HG03064 (cell line): Measurements from ENCODE around the gene G2E3.
"Not testable (repeated sequence)": the region's sequence is repeated elsewhere in the genome, so short reads cannot be mapped to it uniquely, and the experiment has no call there.

Experiments used
- ATAC-seq: cut with Tn5 transposase; IDR thresholded peaks from one replicate; pipeline ENCODE4 v1.9.1; 2021; ENCODE audit warnings: low read depth; ENCODE audit not compliant: unreplicated experiment

G2E3 gene

GRCh38 chr14:30558675-30559555, at the start of gene G2E3:
Gene G2E3 (plus strand): TSS chr14:30559158. CDS start chr14:30581080, 21,922 bp downstream.
- ATAC-seq = peak; percentile 94

- no peak for ATAC-seq
These were observed 41.2 kb upstream of the G2E3 start for GRCh38 chr14:30517737-30518136.

GRCh38 chr14:30518867-30519560, 39.9 kb upstream of the G2E3 start:
- no peak for ATAC-seq

- no peak for ATAC-seq
These were observed 39.0 kb upstream of the G2E3 start for GRCh38 chr14:30519961-30520360.

GRCh38 chr14:30520536-30520935, 38.4 kb upstream of the G2E3 start:
- no peak for ATAC-seq

- no peak for ATAC-seq
These were observed 36.8 kb upstream of the G2E3 start for GRCh38 chr14:30521899-30522736.

GRCh38 chr14:30525833-30526232, 33.1 kb upstream of the G2E3 start:
- ATAC-seq = no peak

- no peak for ATAC-seq
These were observed 31.8 kb upstream of the G2E3 start for GRCh38 chr14:30527196-30527595.

GRCh38 chr14:30528119-30528518, 30.8 kb upstream of the G2E3 start:
- no peak for ATAC-seq

GRCh38 chr14:30528778-30529642, 29.9 kb upstream of the G2E3 start:
- no peak for ATAC-seq

GRCh38 chr14:30532264-30532663, 26.7 kb upstream of the G2E3 start:
- no peak for ATAC-seq

GRCh38 chr14:30533126-30533525, 25.8 kb upstream of the G2E3 start:
- no peak for ATAC-seq

GRCh38 chr14:30541318-30541717, 17.6 kb upstream of the G2E3 start:
- ATAC-seq = no peak

GRCh38 chr14:30546735-30547134, 12.2 kb upstream of the G2E3 start:
- ATAC-seq = not testable (repeated sequence)

GRCh38 chr14:30547388-30548048, 11.4 kb upstream of the G2E3 start:
- ATAC-seq = no peak

- ATAC-seq = no peak
These were observed 8.6 kb upstream of the G2E3 start for GRCh38 chr14:30550335-30550734.

- no peak for ATAC-seq
These were observed 7.5 kb upstream of the G2E3 start for GRCh38 chr14:30551460-30551859.

GRCh38 chr14:30553311-30553989, 5.5 kb upstream of the G2E3 start:
- ATAC-seq = no peak

GRCh38 chr14:30558362-30558674, 640 bp upstream of the G2E3 start:
- ATAC-seq = no peak
